GM21423 (cell line): Measurements from ENCODE around the gene DUXB.

Source experiments
- ATAC-seq: cut with Tn5 transposase; IDR thresholded peaks from one replicate; pipeline ENCODE4 v1.9.1; 2021; ENCODE audit warnings: mild to moderate bottlenecking, moderate library complexity; ENCODE audit not compliant: unreplicated experiment

DUXB gene

GRCh38 chr16:75701361-75701760 lies at the start of gene DUXB:
Gene DUXB, minus strand, starts transcription at chr16:75701461. Its CDS starts 43 bp downstream, at chr16:75701418.
- no peak for ATAC-seq

- ATAC-seq: no peak
These were observed 49.3 kb upstream of the DUXB start for GRCh38 chr16:75750528-75750927.

- ATAC-seq: no peak
These were observed 45.1 kb upstream of the DUXB start for GRCh38 chr16:75746359-75746758.

- no peak for ATAC-seq
These were observed 44.6 kb upstream of the DUXB start for GRCh38 chr16:75745823-75746222.

GRCh38 chr16:75745242-75745641 lies 44.0 kb upstream of the DUXB start:
- no peak for ATAC-seq

GRCh38 chr16:75742424-75743047 lies 41.3 kb upstream of the DUXB start:
- no peak for ATAC-seq

GRCh38 chr16:75733305-75734211 lies 32.3 kb upstream of the DUXB start:
- ATAC-seq: no peak

- ATAC-seq: no peak
These were observed 31.6 kb upstream of the DUXB start for GRCh38 chr16:75732871-75733270.

- no peak for ATAC-seq
These were observed 26.0 kb upstream of the DUXB start for GRCh38 chr16:75727221-75727620.

GRCh38 chr16:75726390-75726789 lies 25.1 kb upstream of the DUXB start, which contains the start of gene CPHXL:
Gene CPHXL, minus strand, starts transcription at chr16:75726490. Its CDS starts 48 bp downstream, at chr16:75726442.
- ATAC-seq: no peak

GRCh38 chr16:75718452-75718851 lies 17.2 kb upstream of the DUXB start:
- no peak for ATAC-seq

- ATAC-seq: no peak
These were observed 13.4 kb upstream of the DUXB start for GRCh38 chr16:75714661-75715060.

GRCh38 chr16:75710344-75710743 lies 9.1 kb upstream of the DUXB start:
- ATAC-seq: no peak

GRCh38 chr16:75703306-75703705 lies 2.0 kb upstream of the DUXB start:
- no peak for ATAC-seq

- no peak for ATAC-seq
These were observed 981 bp upstream of the DUXB start for GRCh38 chr16:75702242-75702641.

GRCh38 chr16:75697571-75697970 lies 3.7 kb downstream of the DUXB start:
- ATAC-seq: no peak

- ATAC-seq: no peak
These were observed 5.6 kb downstream of the DUXB start for GRCh38 chr16:75695708-75696107.

- no peak for ATAC-seq
These were observed 13.9 kb downstream of the DUXB start for GRCh38 chr16:75687361-75687760.

- no peak for ATAC-seq
These were observed 19.0 kb downstream of the DUXB start for GRCh38 chr16:75682308-75682707.

- ATAC-seq: no peak
These were observed 21.9 kb downstream of the DUXB start for GRCh38 chr16:75679366-75679765.

- no peak for ATAC-seq
These were observed 24.4 kb downstream of the DUXB start, which contains the start of gene CPHXL2 for GRCh38 chr16:75676909-75677308. Gene CPHXL2, minus strand, starts transcription at chr16:75677009. Its CDS starts 10 bp downstream, at chr16:75676999.

- no peak for ATAC-seq
These were observed 33.8 kb downstream of the DUXB start for GRCh38 chr16:75667503-75667902.
